ENCODE data around the gene DCHS2. TPM values are rescaled to one million over a fixed set of nuclear protein-coding genes. Genes with fewer than 3 reads are reported as not detected.

DCHS2 gene
- total RNA-seq, 4 donors from 2014 or later: 0.40 to 1.4 (median 0.61) TPM

- no peak overlapping the region for H3K4me3 ChIP-seq (replicated peaks in 1 of 3)
- H3K36me3 ChIP-seq: no peaks in the 10 kb centered on the region
- DNase-seq: no peak
- no peaks in the 10 kb centered on the region for H3K27me3 ChIP-seq
- intact Hi-C loops (cut with DNase I): no loop called here
- H3K9me3 ChIP-seq: no peaks in the 10 kb centered on the region
- no peaks in the 10 kb centered on the region for H3K4me1 ChIP-seq
- no peak overlapping the region for H3K27ac ChIP-seq
- TF ChIP-seq CTCF (IDR thresholded peaks at IDR 0.05) (no peak), POLR2A (IDR thresholded peaks at IDR 0.05) (no peak)
Measured at GRCh38 chr4:154354883-154355282, 136.7 kb downstream of the DCHS2 start.

DNA sequence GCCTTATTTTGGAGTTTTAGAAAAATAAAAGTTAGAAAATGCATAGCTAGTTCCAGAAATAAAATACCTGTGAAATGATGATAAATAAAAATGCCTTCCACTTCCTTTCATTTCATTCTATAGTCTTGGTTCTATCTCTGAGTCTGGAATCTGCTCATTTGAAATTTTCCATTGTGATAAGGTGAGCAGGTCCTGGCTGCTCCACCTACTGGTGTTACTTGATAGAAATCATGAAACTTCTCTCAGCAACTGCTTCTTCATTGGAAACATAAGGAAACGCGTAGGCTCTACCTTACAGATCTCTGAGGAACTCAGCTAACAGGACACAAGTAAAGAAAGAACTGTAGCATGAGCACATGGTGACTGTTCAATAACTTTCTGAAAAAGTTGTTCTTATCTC is 141.8 kb downstream of the DCHS2 start:
- TF ChIP-seq POLR2A (IDR thresholded peaks at IDR 0.05) (no peak), CTCF (IDR thresholded peaks at IDR 0.05) (peak in 2 of 6 experiments; percentile 18 to 39)
- intact Hi-C loops (cut with DNase I): no loop called here
- Histone ChIP-seq H3K4me1 (no peaks in the 10 kb centered on the region), H3K27me3 (no peaks in the 10 kb centered on the region), H3K9me3 (no peaks in the 10 kb centered on the region), H3K27ac (no peak overlapping the region), H3K4me3 (replicated peaks in 1 of 3) (no peak overlapping the region), H3K36me3 (no peaks in the 10 kb centered on the region)
- DNase-seq: no peak
- 68 to 82% methylated on average over 2 of the region's 2 CpGs for WGBS, 2 donors

DNA sequence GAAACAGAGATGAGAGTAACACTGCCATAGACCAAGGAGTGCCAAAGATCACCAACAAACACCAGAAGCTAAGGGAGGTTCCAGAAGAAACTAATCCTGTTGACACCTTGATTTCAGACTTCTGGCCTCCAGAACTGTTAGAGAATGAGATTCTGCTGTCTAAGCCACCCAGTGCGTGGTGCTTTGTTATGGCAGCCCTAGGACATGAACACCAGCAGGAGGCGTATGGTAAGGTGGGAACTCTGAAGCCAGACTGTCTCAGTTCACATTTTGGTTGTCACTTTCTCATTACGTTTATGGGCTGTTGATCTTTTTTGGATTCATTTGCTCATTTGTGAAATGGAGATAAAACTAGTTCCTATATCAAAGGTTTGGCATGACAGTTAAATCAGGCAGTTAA is 142.9 kb downstream of the DCHS2 start:
- no peaks in the 10 kb centered on the region for H3K4me1 ChIP-seq

DNA sequence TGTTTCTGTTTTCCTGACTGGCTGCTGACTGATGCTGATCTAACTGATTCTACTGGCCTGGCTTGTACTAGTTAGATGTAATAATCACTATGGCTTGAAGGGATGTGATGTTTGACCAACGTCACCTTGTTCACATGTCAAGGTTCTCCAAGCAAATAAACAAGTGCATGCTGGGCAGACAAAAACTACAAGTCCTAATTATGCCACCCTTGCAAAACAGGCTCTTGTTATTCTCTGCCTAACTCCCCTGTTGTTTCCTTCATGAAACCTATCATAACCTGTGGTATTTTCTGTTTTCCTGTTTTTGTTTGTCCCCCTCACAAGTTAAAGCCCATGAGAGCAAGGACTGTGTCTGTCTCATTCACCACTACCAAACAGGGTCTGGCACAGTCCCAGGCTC is 146.2 kb downstream of the DCHS2 start:
- WGBS, 2 donors: 62 to 89% methylated on average over 1 of the region's 1 CpG
- Histone ChIP-seq H3K4me3 (replicated peaks in 1 of 3) (no peak overlapping the region), H3K27ac (no peak overlapping the region), H3K27me3 (no peaks in the 10 kb centered on the region), H3K36me3 (no peaks in the 10 kb centered on the region), H3K9me3 (no peaks in the 10 kb centered on the region), H3K4me1 (no peaks in the 10 kb centered on the region)
- no peak for TF ChIP-seq POLR2A (IDR thresholded peaks at IDR 0.05)
- no peak for TF ChIP-seq CTCF (IDR thresholded peaks at IDR 0.05)
- no peak for DNase-seq
- intact Hi-C loops (cut with DNase I): no loop called here

More for the DNA sequence above, 142.9 kb downstream of the DCHS2 start:
- no peaks in the 10 kb centered on the region for H3K27me3 ChIP-seq
- no peaks in the 10 kb centered on the region for H3K9me3 ChIP-seq
- no peak for DNase-seq
- intact Hi-C loops (cut with DNase I): no loop called here
- TF ChIP-seq POLR2A (IDR thresholded peaks at IDR 0.05) (no peak), CTCF (IDR thresholded peaks at IDR 0.05) (no peak)
- no peak overlapping the region for H3K4me3 ChIP-seq (replicated peaks in 1 of 3)
- H3K36me3 ChIP-seq: no peaks in the 10 kb centered on the region
- WGBS, 2 donors: 69 to 79% methylated on average over 3 of the region's 3 CpGs
- no peak overlapping the region for H3K27ac ChIP-seq

DNA sequence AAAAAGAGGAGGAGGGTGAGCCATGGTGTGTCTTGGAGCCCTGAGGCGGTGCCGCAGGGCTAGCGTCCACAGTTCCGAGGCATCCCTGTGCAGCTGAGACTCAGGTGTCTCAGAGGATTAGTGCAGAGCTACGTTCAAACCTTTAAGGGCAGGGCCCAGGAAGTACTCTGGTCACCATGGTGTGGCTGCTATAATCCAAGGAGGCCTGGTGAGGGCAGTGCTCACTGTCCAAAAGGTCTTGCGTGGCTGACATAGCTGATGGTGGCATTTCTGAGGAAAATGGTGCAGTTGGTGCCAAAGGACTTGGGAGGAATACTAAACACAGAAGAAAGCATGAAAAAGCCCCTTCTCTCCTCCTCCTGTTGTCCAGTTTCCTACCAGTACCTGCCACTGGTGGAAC is 146.9 kb downstream of the DCHS2 start:
- H3K27me3 ChIP-seq: no peaks in the 10 kb centered on the region

More for the DNA sequence above, 146.9 kb downstream of the DCHS2 start:
- TF ChIP-seq CTCF (IDR thresholded peaks at IDR 0.05): no peak
- TF ChIP-seq POLR2A (IDR thresholded peaks at IDR 0.05): no peak
- Histone ChIP-seq H3K4me3 (replicated peaks in 1 of 3) (no peak overlapping the region), H3K4me1 (no peaks in the 10 kb centered on the region), H3K9me3 (no peaks in the 10 kb centered on the region), H3K27ac (no peak overlapping the region), H3K36me3 (no peaks in the 10 kb centered on the region)
- DNase-seq: no peak
- intact Hi-C loops (cut with DNase I): no loop called here
- 78 to 83% methylated on average over 6 of the region's 6 CpGs for WGBS, 2 donors
